GM18867 (cell line): ENCODE measurements around the gene MON2.
"Not testable (repeated sequence)": the region's sequence is repeated elsewhere in the genome, so short reads cannot be mapped to it uniquely, and the experiment has no call there.

Experiments
- ATAC-seq: cut with Tn5 transposase; IDR thresholded peaks from one replicate; pipeline ENCODE4 v1.9.1; 2021; ENCODE audit warnings: mild to moderate bottlenecking, moderate library complexity; ENCODE audit not compliant: unreplicated experiment

The MON2 gene

GRCh38 chr12:62466594-62467491, at the start of gene MON2:
Gene MON2 (plus strand): TSS chr12:62466826. CDS start chr12:62467208, 382 bp downstream.
- peak; percentile 99 for ATAC-seq

GRCh38 chr12:62426089-62426488, 40.5 kb upstream of the MON2 start:
- ATAC-seq = no peak

GRCh38 chr12:62429457-62429856, 37.2 kb upstream of the MON2 start:
- ATAC-seq = no peak

- no peak for ATAC-seq
Measured at GRCh38 chr12:62434494-62435302, 31.9 kb upstream of the MON2 start.

GRCh38 chr12:62435303-62436163, 31.1 kb upstream of the MON2 start:
- ATAC-seq = peak; percentile 70

- ATAC-seq = peak; percentile 43
Measured at GRCh38 chr12:62436164-62436503, 30.5 kb upstream of the MON2 start.

- no peak for ATAC-seq
Measured at GRCh38 chr12:62438098-62438692, 28.4 kb upstream of the MON2 start.

GRCh38 chr12:62446754-62447452, 19.7 kb upstream of the MON2 start:
- ATAC-seq = no peak

- no peak for ATAC-seq
Measured at GRCh38 chr12:62448436-62448835, 18.2 kb upstream of the MON2 start.

GRCh38 chr12:62455429-62455828, 11.2 kb upstream of the MON2 start:
- ATAC-seq = not testable (repeated sequence)

- ATAC-seq = no peak
Measured at GRCh38 chr12:62458626-62459025, 8.0 kb upstream of the MON2 start.

GRCh38 chr12:62459976-62460375, 6.7 kb upstream of the MON2 start:
- no peak for ATAC-seq

GRCh38 chr12:62461171-62461837, 5.3 kb upstream of the MON2 start:
- ATAC-seq = not testable (repeated sequence)

- not testable (repeated sequence) for ATAC-seq
Measured at GRCh38 chr12:62463252-62463651, 3.4 kb upstream of the MON2 start.

GRCh38 chr12:62466018-62466593, 520 bp upstream of the MON2 start:
- peak; percentile 25 for ATAC-seq

GRCh38 chr12:62468397-62468796, 1.8 kb downstream of the MON2 start:
- ATAC-seq = no peak

- ATAC-seq = no peak
Measured at GRCh38 chr12:62468935-62469334, 2.3 kb downstream of the MON2 start.

- ATAC-seq = no peak
Measured at GRCh38 chr12:62469704-62470103, 3.1 kb downstream of the MON2 start.

GRCh38 chr12:62471734-62472133, 5.1 kb downstream of the MON2 start:
- ATAC-seq = no peak
